Activated effector memory CD4-positive, alpha-beta T cell treated with anti-CD3 and anti-CD28 coated beads, Interleukin-2, amount 50 U/mL, for 16 hours (primary cell): ENCODE data around the gene SCYGR5.
"Not testable (repeated sequence)": the region's sequence is repeated elsewhere in the genome, so short reads cannot be mapped to it uniquely, and the experiment has no call there.

Experiments used
- DNase-seq: peaks from one replicate; pipeline ENCODE4 v3.0.0-alpha.2; 2020

SCYGR5 gene

GRCh38 chr2:227666631-227667170 lies at the start of gene SCYGR5:
Gene SCYGR5, plus strand, starts transcription at chr2:227666804. Its CDS starts 0 bp downstream, at chr2:227666804.
- not testable (repeated sequence) for DNase-seq

GRCh38 chr2:227617316-227618230 lies 49.0 kb upstream of the SCYGR5 start, which contains the start of gene SCYGR4:
Gene SCYGR4, plus strand, starts transcription at chr2:227617498. Its CDS starts 0 bp downstream, at chr2:227617498.
- no peak for DNase-seq

GRCh38 chr2:227623226-227623625 lies 43.4 kb upstream of the SCYGR5 start:
- no peak for DNase-seq

GRCh38 chr2:227625420-227625819 lies 41.2 kb upstream of the SCYGR5 start:
- no peak for DNase-seq

- DNase-seq: no peak
Observed at GRCh38 chr2:227626580-227627151, 39.9 kb upstream of the SCYGR5 start.

- no peak for DNase-seq
Observed at GRCh38 chr2:227627769-227628168, 38.8 kb upstream of the SCYGR5 start.

GRCh38 chr2:227629435-227629834 lies 37.2 kb upstream of the SCYGR5 start:
- no peak for DNase-seq

- no peak for DNase-seq
Observed at GRCh38 chr2:227630322-227630721, 36.3 kb upstream of the SCYGR5 start.

- DNase-seq: no peak
Observed at GRCh38 chr2:227632827-227633226, 33.8 kb upstream of the SCYGR5 start.

GRCh38 chr2:227634201-227634600 lies 32.4 kb upstream of the SCYGR5 start:
- no peak for DNase-seq

- no peak for DNase-seq
Observed at GRCh38 chr2:227642656-227643055, 23.9 kb upstream of the SCYGR5 start.

- no peak for DNase-seq
Observed at GRCh38 chr2:227643990-227644551, 22.5 kb upstream of the SCYGR5 start.

- no peak for DNase-seq
Observed at GRCh38 chr2:227653419-227653818, 13.2 kb upstream of the SCYGR5 start.

- no peak for DNase-seq
Observed at GRCh38 chr2:227654426-227654825, 12.2 kb upstream of the SCYGR5 start.

- no peak for DNase-seq
Observed at GRCh38 chr2:227655454-227655853, 11.2 kb upstream of the SCYGR5 start.

GRCh38 chr2:227657199-227657845 lies 9.3 kb upstream of the SCYGR5 start:
- DNase-seq: no peak

GRCh38 chr2:227661025-227661649 lies 5.5 kb upstream of the SCYGR5 start:
- no peak for DNase-seq

- no peak for DNase-seq
Observed at GRCh38 chr2:227661827-227662226, 4.8 kb upstream of the SCYGR5 start.

GRCh38 chr2:227665189-227665940 lies 1.2 kb upstream of the SCYGR5 start:
- DNase-seq: no peak

GRCh38 chr2:227671170-227671905 lies 4.7 kb downstream of the SCYGR5 start:
- DNase-seq: no peak

GRCh38 chr2:227673620-227674019 lies 7.0 kb downstream of the SCYGR5 start:
- DNase-seq: not testable (repeated sequence)
